ENCODE data around the gene SLC22A1. TPM values are rescaled to one million over a fixed set of nuclear protein-coding genes. Genes with fewer than 3 reads are reported as not detected.

Gene SLC22A1
- total and polyA plus RNA-seq, 2 of the 13 experiments (the other 11 are each of a cell fraction or from before 2014, with no cell fraction given): 0.80 to 0.87 TPM

GRCh38 chr6:160093061-160093460 lies 28.6 kb upstream of the SLC22A1 start:
- in situ Hi-C loops (cut with HindIII; ENCODE audit: extremely low pct_ligation_motif_present, low pct_unique_long_range_greater_than_20kb) (no loop called here), intact Hi-C loops (cut with micrococcal nuclease; ENCODE audit: unreplicated experiment) (no loop called here)
- Histone ChIP-seq H3K36me3 (replicated peaks in 1 of 2; ENCODE audit: control insufficient read depth in 1 of 2, insufficient read depth in 2 of 2, low read length in 2 of 2) (peaks cover 51 to 89% of the 10 kb centered on the region in 2 experiments), H4K20me1 (ENCODE audit: insufficient read depth, low read length) (0 out of 2 replicates have a peak, but pooled peaks cover 2% of the 10 kb centered on the region), H3K27ac (ENCODE audit: extremely low read length, insufficient read depth, low read length) (no peak overlapping the region), H3K4me3 (replicated peaks in 1 of 3; ENCODE audit: insufficient read depth in 1 of 3, low read depth in 2 of 3, low read length in 3 of 3) (no peak overlapping the region), H3K4me1 (ENCODE audit: insufficient read depth, low read length) (peaks cover 11% of the 10 kb centered on the region), H2AFZ (ENCODE audit: low read length) (no peak overlapping the region), H3K79me2 (ENCODE audit: insufficient read depth, low read length) (no peaks in the 10 kb centered on the region), H3K9me3 (ENCODE audit: low read length) (no peaks in the 10 kb centered on the region), H3K4me2 (ENCODE audit: low read depth, low read length) (no peak overlapping the region), H3K27me3 (ENCODE audit: control insufficient read depth in 1 of 2, insufficient read depth in 2 of 2, low read length in 2 of 2) (no peaks in the 10 kb centered on the region), H3K9ac (ENCODE audit: insufficient read depth, low read depth, low read length) (no peak overlapping the region)
- no TSS peak for BruUV-seq (replicated peaks)
- FAIRE-seq: no peak
- DNase-seq (ENCODE audit: low spot score): no peak
- no peak for ATAC-seq
- ChIA-PET CTCF (ENCODE audit: low intra/inter-chr PET ratio, low total read pairs) (no interaction called here), POLR2A (no interaction called here)
- TF ChIP-seq PHF21A (CRISPR knock-in tag; IDR thresholded peaks at IDR 0.05): no peak
- no peak for TF ChIP-seq IRF2 (CRISPR knock-in tag; IDR thresholded peaks at IDR 0.05)
- TF ChIP-seq MTF2 (CRISPR knock-in tag; IDR thresholded peaks at IDR 0.05; ENCODE audit: borderline replicate concordance): no peak
- no peak for TF ChIP-seq GFI1 (CRISPR knock-in tag; IDR thresholded peaks at IDR 0.05; ENCODE audit: borderline replicate concordance)
- no peak for TF ChIP-seq RARG (CRISPR knock-in tag; IDR thresholded peaks at IDR 0.05; ENCODE audit: low read depth)
- TF ChIP-seq MXD1 (CRISPR knock-in tag; IDR thresholded peaks at IDR 0.05): no peak
- TF ChIP-seq JDP2 (CRISPR knock-in tag; IDR thresholded peaks at IDR 0.05; ENCODE audit: borderline replicate concordance): no peak
- no peak for TF ChIP-seq ZFY (CRISPR knock-in tag; IDR thresholded peaks at IDR 0.05)
- TF ChIP-seq MIXL1 (CRISPR knock-in tag; IDR thresholded peaks at IDR 0.05): no peak
- no peak for TF ChIP-seq ZNF501 (CRISPR knock-in tag; IDR thresholded peaks at IDR 0.05)
- WGBS (ENCODE audit: low lambda C conversion rate): 100% methylated on average over 6 of the region's 7 CpGs

GRCh38 chr6:160093946-160094345 lies 27.7 kb upstream of the SLC22A1 start:
- WGBS (ENCODE audit: low lambda C conversion rate): 97% methylated on average over 4 of the region's 4 CpGs
- CTCF ChIA-PET (ENCODE audit: low intra/inter-chr PET ratio, low total read pairs): no interaction called here
- Histone ChIP-seq H3K27me3 (ENCODE audit: control insufficient read depth in 1 of 2, insufficient read depth in 2 of 2, low read length in 2 of 2) (no peaks in the 10 kb centered on the region), H4K20me1 (ENCODE audit: insufficient read depth, low read length) (no peaks in the 10 kb centered on the region), H3K9me3 (ENCODE audit: low read length) (no peaks in the 10 kb centered on the region), H3K36me3 (replicated peaks in 1 of 2; ENCODE audit: control insufficient read depth in 1 of 2, insufficient read depth in 2 of 2, low read length in 2 of 2) (peaks cover 48 to 88% of the 10 kb centered on the region in 2 experiments), H3K79me2 (ENCODE audit: insufficient read depth, low read length) (no peaks in the 10 kb centered on the region), H3K27ac (ENCODE audit: extremely low read length, insufficient read depth, low read length) (no peak overlapping the region), H3K4me2 (ENCODE audit: low read depth, low read length) (no peak overlapping the region), H2AFZ (ENCODE audit: low read length) (no peak overlapping the region), H3K9ac (ENCODE audit: insufficient read depth, low read depth, low read length) (no peak overlapping the region), H3K4me3 (replicated peaks in 1 of 3; ENCODE audit: insufficient read depth in 1 of 3, low read depth in 2 of 3, low read length in 3 of 3) (no peak overlapping the region), H3K4me1 (ENCODE audit: insufficient read depth, low read length) (peaks cover 11% of the 10 kb centered on the region)
- no peak for FAIRE-seq
- in situ Hi-C loops (cut with HindIII; ENCODE audit: extremely low pct_ligation_motif_present, low pct_unique_long_range_greater_than_20kb) (no loop called here), intact Hi-C loops (cut with micrococcal nuclease; ENCODE audit: unreplicated experiment) (no loop called here)
- DNase-seq (ENCODE audit: low spot score): no peak
- TF ChIP-seq RFX3 (CRISPR knock-in tag; IDR thresholded peaks at IDR 0.05) (no peak), MTERF4 (CRISPR knock-in tag; IDR thresholded peaks at IDR 0.05) (no peak), NFE2L2 (IDR thresholded peaks at IDR 0.05; ENCODE audit: low read length) (no peak), ZNF557 (CRISPR knock-in tag; IDR thresholded peaks at IDR 0.05) (no peak), ZNF34 (CRISPR knock-in tag; IDR thresholded peaks at IDR 0.05; ENCODE audit: borderline replicate concordance) (no peak), ZBTB7B (CRISPR knock-in tag; IDR thresholded peaks at IDR 0.05) (no peak), MYPOP (CRISPR knock-in tag; IDR thresholded peaks at IDR 0.05) (no peak), NR1H2 (CRISPR knock-in tag; IDR thresholded peaks at IDR 0.05; ENCODE audit: borderline replicate concordance, low read depth) (no peak), POLR2AphosphoS5 (IDR thresholded peaks at IDR 0.05; ENCODE audit: low read depth, low read length) (no peak), ZC3H13 (CRISPR knock-in tag; IDR thresholded peaks at IDR 0.05) (no peak), ZNF841 (CRISPR knock-in tag; IDR thresholded peaks at IDR 0.05; ENCODE audit: borderline replicate concordance) (no peak)
- POLR2A ChIA-PET: no interaction called here
- BruUV-seq (replicated peaks): no TSS peak
- ATAC-seq: no peak

Data from HepG2 (cell line).